Naive thymus-derived CD8-positive, alpha-beta T cell (primary cell): ENCODE measurements around the gene CD3D. TPM values are rescaled to one million over a fixed set of nuclear protein-coding genes. Genes with fewer than 3 reads are reported as not detected.

Source experiments
- ATAC-seq, 2 donors: fragments of 150-1000 bp; cut with Tn5 transposase in 1 of 2; sonication (Bioruptor Pico), chemical (Tn5 transposase) in 1 of 2; 1 replicate in 1 of 2; 2 replicates in 1 of 2; pipeline ENCODE4 v1.10.0; 2021; ENCODE audit warnings: mild to moderate bottlenecking in 2 of 2, moderate library complexity in 2 of 2
- POLR2A ChIA-PET: fragments of 350-600 bp; sonication (Branson Sonifier 250); formaldehyde crosslinking; loops from one replicate; lab custom pipeline; 2021; ENCODE audit warnings: antibody characterized with exemption; lab: Charles Lee
- DNase-seq, 10 donors: peaks; one replicate each; pipeline versions ENCODE4 v3.0.0 to v3.0.0-alpha.2; 2020 to 2022
- H3K27ac Mint-ChIP-seq, 10 donors: one replicate each; pipeline ENCODE4 v1.8.0; 2020 to 2022; ENCODE audit warnings: mild to moderate bottlenecking in 10 of 10, mixed read lengths in 10 of 10, moderate library complexity in 4 of 10, inconsistent platforms in 1 of 10
- H3K27me3 Mint-ChIP-seq, 5 donors: one replicate each; pipeline ENCODE4 v1.8.0; 2021 to 2022; ENCODE audit warnings: mixed read lengths in 5 of 5
- H3K36me3 Mint-ChIP-seq, 3 donors: one replicate each; pipeline ENCODE4 v1.8.0; 2020 to 2022; ENCODE audit warnings: mixed read lengths in 3 of 3, mild to moderate bottlenecking in 2 of 3, inconsistent platforms in 1 of 3
- H3K4me1 Mint-ChIP-seq, 4 donors: one replicate each; pipeline ENCODE4 v1.8.0; 2021 to 2022; ENCODE audit warnings: mixed read lengths in 4 of 4
- H3K4me3 Mint-ChIP-seq, 10 donors: one replicate each; pipeline ENCODE4 v1.8.0; 2020 to 2022; ENCODE audit warnings: mild to moderate bottlenecking in 10 of 10, mixed read lengths in 10 of 10, moderate library complexity in 6 of 10, inconsistent platforms in 1 of 10
- H3K9me3 Mint-ChIP-seq, 9 donors: one replicate each; pipeline ENCODE4 v1.8.0; 2020 to 2022; ENCODE audit warnings: mixed read lengths in 9 of 9, mild to moderate bottlenecking in 3 of 9, inconsistent platforms in 1 of 9, moderate library complexity in 1 of 9
- polyA plus RNA-seq, 3 donors: library from polyadenylated mRNA; unstranded; fragments of 300-500 nt; fragmentation: Illumina TruSeq; gene quantifications; one replicate each; pipeline ENCODE4 v1.2.3, GENCODE V29; 2021
- total RNA-seq, 8 experiments: library from RNA in 2 of 8; stranded (reverse) in 2 of 8; gene quantifications; one replicate each; pipeline ENCODE4 v1.2.3 and lab custom pipeline; 2021 to 2026

The CD3D gene
- total and polyA plus RNA-seq, 5 experiments from 2014 or later, result 355 to 1,259 (median 1,161) TPM

- peaks cover 0 to 1% (median 0%) of the 10 kb centered on the region in 5 donors for H3K27me3 Mint-ChIP-seq
- ATAC-seq (peak; percentile 71 to 76), DNase-seq (peak; percentile 70 to 98 (median 90))
- H3K4me1 Mint-ChIP-seq, result peaks cover 34 to 67% (median 59%) of the 10 kb centered on the region in 4 donors
- H3K4me3 Mint-ChIP-seq, result peak overlapping the region; percentile 87 to 99 (median 92)
- H3K9me3 Mint-ChIP-seq, result no peaks in the 10 kb centered on the region
- peak overlapping the region; percentile 97 to 100 (median 99) for H3K27ac Mint-ChIP-seq
- H3K36me3 Mint-ChIP-seq, result peaks cover 19 to 36% (median 28%) of the 10 kb centered on the region in 3 donors
- POLR2A ChIA-PET, result interaction anchor here (0.6 to 3.4 kb wide), 8 partner anchors 8 to 114 kb away, joined by 3 to 18 read pairs (median 8); partner anchors contain the start of genes JAML and UBE4A
Observed at GRCh38 chr11:118338637-118339061, 3.9 kb downstream of the CD3D start.

GRCh38 chr11:118334745-118335144, 7.8 kb downstream of the CD3D start:
- Mint-ChIP-seq H3K27me3 (peaks cover 0 to 1% (median 0%) of the 10 kb centered on the region in 5 donors), H3K27ac (peak overlapping the region; percentile 63 to 100 (median 90)), H3K36me3 (peaks cover 8 to 27% (median 16%) of the 10 kb centered on the region in 3 donors), H3K9me3 (no peaks in the 10 kb centered on the region), H3K4me1 (peaks cover 21 to 62% (median 46%) of the 10 kb centered on the region in 4 donors), H3K4me3 (peak overlapping the region; percentile 6 to 78 (median 63))
- ATAC-seq (peak; percentile 16 to 33), DNase-seq (peak in 3 of 10 donors; percentile 40 to 63 (median 55))
- POLR2A ChIA-PET, result interaction anchor here (0.6 kb wide), 1 partner anchor 543 kb away, joined by 7 read pairs; no protein-coding TSS in a partner anchor

GRCh38 chr11:118328745-118329144, 13.8 kb downstream of the CD3D start:
- Mint-ChIP-seq H3K4me3 (no peak overlapping the region), H3K4me1 (peaks cover 8 to 48% (median 25%) of the 10 kb centered on the region in 4 donors), H3K27ac (peak overlapping the region in 9 of 10 donors; percentile 18 to 87 (median 82)), H3K36me3 (peaks cover 0 to 8% (median 5%) of the 10 kb centered on the region in 3 donors), H3K27me3 (no peaks in the 10 kb centered on the region), H3K9me3 (peaks cover 0 to 8% (median 0%) of the 10 kb centered on the region in 9 donors)
- no peak for DNase-seq
- POLR2A ChIA-PET, result interaction anchor here (0.6 kb wide), 2 partner anchors 13 to 15 kb away, joined by 3 to 4 read pairs; partner anchors contain the start of gene CD3D
- ATAC-seq, result no peak

- H3K27ac Mint-ChIP-seq, result peak overlapping the region in 5 of 10 donors; percentile 23 to 90 (median 63)
- POLR2A ChIA-PET, result interaction anchor here (0.7 kb wide), 1 partner anchor 232 kb away, joined by 4 read pairs; no protein-coding TSS in a partner anchor
- no peaks in the 10 kb centered on the region for H3K27me3 Mint-ChIP-seq
- no peak for ATAC-seq
- H3K4me3 Mint-ChIP-seq, result peak overlapping the region in 1 of 10 donors; percentile 2
- H3K36me3 Mint-ChIP-seq, result peaks cover 0 to 17% (median 8%) of the 10 kb centered on the region in 3 donors
- peaks cover 0 to 13% (median 0%) of the 10 kb centered on the region in 9 donors for H3K9me3 Mint-ChIP-seq
- peaks cover 18 to 64% (median 51%) of the 10 kb centered on the region in 4 donors for H3K4me1 Mint-ChIP-seq
- no peak for DNase-seq
Observed at GRCh38 chr11:118325283-118325682, 17.2 kb downstream of the CD3D start.

GRCh38 chr11:118322721-118323120, 19.8 kb downstream of the CD3D start:
- POLR2A ChIA-PET, result interaction anchor here (1.6 to 5.9 kb wide), 2 partner anchors 18 to 22 kb away, joined by 5 to 33 read pairs; partner anchors contain the start of gene CD3E
- no peak for DNase-seq
- Mint-ChIP-seq H3K27me3 (no peaks in the 10 kb centered on the region), H3K9me3 (peaks cover 0 to 17% (median 0%) of the 10 kb centered on the region in 9 donors), H3K27ac (peak overlapping the region in 4 of 10 donors; percentile 64 to 99 (median 68)), H3K36me3 (peaks cover 0 to 20% (median 6%) of the 10 kb centered on the region in 3 donors), H3K4me1 (peaks cover 31 to 77% (median 62%) of the 10 kb centered on the region in 4 donors), H3K4me3 (no peak overlapping the region)
- no peak for ATAC-seq

GRCh38 chr11:118321386-118322082, 21.0 kb downstream of the CD3D start:
- POLR2A ChIA-PET, result interaction anchor here (0.7 to 5.9 kb wide), 3 partner anchors 17 to 81 kb away, joined by 4 to 33 read pairs (median 10); partner anchors contain the start of gene CD3E
- Mint-ChIP-seq H3K4me3 (peak overlapping the region in 9 of 10 donors; percentile 14 to 78 (median 62)), H3K9me3 (peaks cover 0 to 17% (median 0%) of the 10 kb centered on the region in 9 donors), H3K36me3 (peaks cover 0 to 22% (median 6%) of the 10 kb centered on the region in 3 donors), H3K27ac (peak overlapping the region; percentile 54 to 99 (median 86)), H3K27me3 (no peaks in the 10 kb centered on the region), H3K4me1 (peaks cover 38 to 84% (median 70%) of the 10 kb centered on the region in 4 donors)
- no peak for DNase-seq
- no peak for ATAC-seq

GRCh38 chr11:118320515-118320914, 22.0 kb downstream of the CD3D start:
- peaks cover 0 to 17% (median 0%) of the 10 kb centered on the region in 9 donors for H3K9me3 Mint-ChIP-seq

GRCh38 chr11:118319337-118319707, 23.2 kb downstream of the CD3D start:
- Mint-ChIP-seq H3K27me3 (no peaks in the 10 kb centered on the region), H3K9me3 (peaks cover 0 to 17% (median 0%) of the 10 kb centered on the region in 9 donors), H3K36me3 (peaks cover 0 to 29% (median 23%) of the 10 kb centered on the region in 3 donors), H3K27ac (peak overlapping the region; percentile 91 to 99 (median 98)), H3K4me1 (peaks cover 47 to 90% (median 87%) of the 10 kb centered on the region in 4 donors), H3K4me3 (peak overlapping the region in 9 of 10 donors; percentile 37 to 86 (median 55))
- no peak for DNase-seq
- no peak for ATAC-seq
- POLR2A ChIA-PET, result interaction anchor here (5.9 kb wide), 1 partner anchor 15 kb away, joined by 33 read pairs; the partner anchor contains the start of gene CD3E

More at GRCh38 chr11:118320515-118320914, 22.0 kb downstream of the CD3D start:
- peaks cover 0 to 28% (median 14%) of the 10 kb centered on the region in 3 donors for H3K36me3 Mint-ChIP-seq
- H3K27ac Mint-ChIP-seq, result peak overlapping the region in 9 of 10 donors; percentile 16 to 99 (median 91)
- no peaks in the 10 kb centered on the region for H3K27me3 Mint-ChIP-seq
- DNase-seq, result no peak
- H3K4me3 Mint-ChIP-seq, result peak overlapping the region in 5 of 10 donors; percentile 7 to 86 (median 55)
- POLR2A ChIA-PET, result interaction anchor here (5.9 kb wide), 1 partner anchor 16 kb away, joined by 33 read pairs; the partner anchor contains the start of gene CD3E
- H3K4me1 Mint-ChIP-seq, result peaks cover 45 to 86% (median 79%) of the 10 kb centered on the region in 4 donors
- ATAC-seq, result no peak

- H3K36me3 Mint-ChIP-seq, result peaks cover 6 to 31% (median 27%) of the 10 kb centered on the region in 3 donors
- peaks cover 0 to 17% (median 0%) of the 10 kb centered on the region in 9 donors for H3K9me3 Mint-ChIP-seq
- H3K27me3 Mint-ChIP-seq, result no peaks in the 10 kb centered on the region
- ATAC-seq (no peak), DNase-seq (no peak)
- H3K4me3 Mint-ChIP-seq, result peak overlapping the region in 9 of 10 donors; percentile 37 to 86 (median 55)
- H3K27ac Mint-ChIP-seq, result peak overlapping the region; percentile 91 to 100 (median 98)
- H3K4me1 Mint-ChIP-seq, result peaks cover 49 to 92% (median 90%) of the 10 kb centered on the region in 4 donors
- POLR2A ChIA-PET, result interaction anchor here (0.7 to 5.9 kb wide), 2 partner anchors 14 to 104 kb away, joined by 3 to 33 read pairs; partner anchors contain the start of gene CD3E
Observed at GRCh38 chr11:118318581-118319336, 23.7 kb downstream of the CD3D start.

- POLR2A ChIA-PET, result interaction anchor here (0.7 kb wide), 1 partner anchor 103 kb away, joined by 3 read pairs; no protein-coding TSS in a partner anchor
- DNase-seq (no peak), ATAC-seq (no peak)
- Mint-ChIP-seq H3K36me3 (peaks cover 9 to 31% (median 30%) of the 10 kb centered on the region in 3 donors), H3K9me3 (peaks cover 0 to 17% (median 0%) of the 10 kb centered on the region in 9 donors), H3K4me1 (peaks cover 52 to 92% (median 90%) of the 10 kb centered on the region in 4 donors), H3K4me3 (peak overlapping the region in 7 of 10 donors; percentile 34 to 86 (median 56)), H3K27ac (peak overlapping the region; percentile 91 to 100 (median 98)), H3K27me3 (no peaks in the 10 kb centered on the region)
Observed at GRCh38 chr11:118318124-118318523, 24.4 kb downstream of the CD3D start.

GRCh38 chr11:118314988-118315411, 27.5 kb downstream of the CD3D start:
- peak overlapping the region in 8 of 10 donors; percentile 68 to 87 (median 80) for H3K4me3 Mint-ChIP-seq
- H3K9me3 Mint-ChIP-seq, result peaks cover 0 to 10% (median 0%) of the 10 kb centered on the region in 9 donors
- H3K27me3 Mint-ChIP-seq, result no peaks in the 10 kb centered on the region
- peaks cover 19 to 59% (median 43%) of the 10 kb centered on the region in 3 donors for H3K36me3 Mint-ChIP-seq
- ATAC-seq (no peak), DNase-seq (no peak)
- H3K27ac Mint-ChIP-seq, result peak overlapping the region; percentile 91 to 100 (median 98)
- H3K4me1 Mint-ChIP-seq, result peaks cover 54 to 95% (median 93%) of the 10 kb centered on the region in 4 donors
- POLR2A ChIA-PET, result interaction anchor here (0.6 to 2.6 kb wide), 4 partner anchors 9 to 45 kb away, joined by 3 to 10 read pairs (median 4); partner anchors contain the start of gene UBE4A
